ENCODE measurements around the gene TMTC3. TPM values are rescaled to one million over a fixed set of nuclear protein-coding genes. Genes with fewer than 3 reads are reported as not detected.

TMTC3 gene
- total RNA-seq, 4 donors from 2014 or later = 23.3 to 60.9 (median 32.8) TPM

GRCh38 chr12:88145567-88146505 is 3.7 kb downstream of the TMTC3 start:
- Histone ChIP-seq H3K4me1 (peaks cover 7 to 62% (median 14%) of the 10 kb centered on the region in 3 donors), H3K36me3 (peaks cover 0 to 8% (median 0%) of the 10 kb centered on the region in 3 donors), H3K4me3 (peak overlapping the region in 3 of 4 donors; percentile 1 to 28 (median 20)), H3K9me3 (no peaks in the 10 kb centered on the region), H3K27me3 (no peaks in the 10 kb centered on the region), H3K27ac (peak overlapping the region in 3 of 4 donors; percentile 73 to 91 (median 78))
- WGBS, 2 donors = 38 to 51% methylated on average over 5 of the region's 5 CpGs
- intact Hi-C loops (cut with DNase I) = loop anchor here (10.0 kb wide), 1 partner anchor 429 kb away; no protein-coding TSS in a partner anchor
- DNase-seq = no peak
- TF ChIP-seq CTCF (IDR thresholded peaks at IDR 0.05) (no peak), POLR2A (IDR thresholded peaks at IDR 0.05) (no peak)

- intact Hi-C loops (cut with DNase I) = no loop called here
- Histone ChIP-seq H3K27me3 (no peaks in the 10 kb centered on the region), H3K4me1 (peaks cover 0 to 33% (median 5%) of the 10 kb centered on the region in 3 donors), H3K36me3 (peaks cover 0 to 11% (median 0%) of the 10 kb centered on the region in 3 donors), H3K4me3 (no peak overlapping the region), H3K27ac (no peak overlapping the region), H3K9me3 (no peaks in the 10 kb centered on the region)
- DNase-seq = no peak
- 92 to 100% methylated on average over 2 of the region's 2 CpGs for WGBS, 2 donors
- TF ChIP-seq CTCF (IDR thresholded peaks at IDR 0.05) (no peak), POLR2A (IDR thresholded peaks at IDR 0.05) (no peak)
These were observed 8.0 kb downstream of the TMTC3 start for GRCh38 chr12:88150063-88150462.

- DNase-seq = no peak
- no peak overlapping the region for H3K27ac ChIP-seq
These were observed 11.9 kb downstream of the TMTC3 start for GRCh38 chr12:88153959-88154358.

GRCh38 chr12:88156075-88156654 is 14.1 kb downstream of the TMTC3 start:
- no peaks in the 10 kb centered on the region for H3K9me3 ChIP-seq
- H3K36me3 ChIP-seq = peaks cover 0 to 22% (median 0%) of the 10 kb centered on the region in 3 donors
- no peaks in the 10 kb centered on the region for H3K4me1 ChIP-seq
- intact Hi-C loops (cut with DNase I) = no loop called here
- WGBS, 2 donors = 100% methylated on average over 1 of the region's 1 CpG
- H3K27me3 ChIP-seq = no peaks in the 10 kb centered on the region
- H3K27ac ChIP-seq = no peak overlapping the region
- no peak overlapping the region for H3K4me3 ChIP-seq
- TF ChIP-seq CTCF (IDR thresholded peaks at IDR 0.05) (no peak), POLR2A (IDR thresholded peaks at IDR 0.05) (no peak)
- no peak for DNase-seq

More at GRCh38 chr12:88153959-88154358, 11.9 kb downstream of the TMTC3 start:
- H3K27me3 ChIP-seq = no peaks in the 10 kb centered on the region
- WGBS, 2 donors = 70 to 71% methylated on average over 3 of the region's 3 CpGs
- TF ChIP-seq CTCF (IDR thresholded peaks at IDR 0.05) = peak in 4 of 6 experiments; percentile 11 to 50 (median 26)
- TF ChIP-seq POLR2A (IDR thresholded peaks at IDR 0.05) = no peak
- intact Hi-C loops (cut with DNase I) = no loop called here
- H3K36me3 ChIP-seq = peaks cover 0 to 21% (median 0%) of the 10 kb centered on the region in 3 donors
- no peaks in the 10 kb centered on the region for H3K9me3 ChIP-seq
- H3K4me3 ChIP-seq = no peak overlapping the region
- H3K4me1 ChIP-seq = peaks cover 0 to 5% (median 0%) of the 10 kb centered on the region in 3 donors

- H3K4me3 ChIP-seq = no peak overlapping the region
- 95 to 100% methylated on average over 2 of the region's 2 CpGs for WGBS, 2 donors
These were observed 21.3 kb downstream of the TMTC3 start for GRCh38 chr12:88163371-88163770.

More at GRCh38 chr12:88163371-88163770, 21.3 kb downstream of the TMTC3 start:
- no peak overlapping the region for H3K27ac ChIP-seq
- H3K9me3 ChIP-seq = no peaks in the 10 kb centered on the region
- H3K4me1 ChIP-seq = no peaks in the 10 kb centered on the region
- intact Hi-C loops (cut with DNase I) = no loop called here
- TF ChIP-seq CTCF (IDR thresholded peaks at IDR 0.05) = no peak
- TF ChIP-seq POLR2A (IDR thresholded peaks at IDR 0.05) = no peak
- DNase-seq = no peak
- H3K27me3 ChIP-seq = no peaks in the 10 kb centered on the region
- H3K36me3 ChIP-seq = peaks cover 3 to 73% (median 4%) of the 10 kb centered on the region in 3 donors
